GM21381 (cell line): ENCODE measurements around the gene MT1G.
"Not testable (repeated sequence)": the region's sequence is repeated elsewhere in the genome, so short reads cannot be mapped to it uniquely, and the experiment has no call there.

ENCODE experiments used
- ATAC-seq: cut with Tn5 transposase; IDR thresholded peaks from one replicate; pipeline ENCODE4 v1.9.1; 2021; ENCODE audit warnings: mild to moderate bottlenecking, moderate library complexity; ENCODE audit not compliant: unreplicated experiment

The MT1G gene

GRCh38 chr16:56637814-56638750, 29.8 kb downstream of the MT1G start, which contains the start of gene MT1A:
TSS of gene MT1A (plus strand) at chr16:56638666. CDS start at chr16:56638739, 73 bp downstream.
- ATAC-seq: no peak

GRCh38 chr16:56636616-56637413, 31.1 kb downstream of the MT1G start:
- ATAC-seq: no peak

GRCh38 chr16:56635441-56635967, 32.4 kb downstream of the MT1G start:
- ATAC-seq: no peak

- no peak for ATAC-seq
Observed at GRCh38 chr16:56634715-56635440, 33.0 kb downstream of the MT1G start.

GRCh38 chr16:56633535-56633934, 34.3 kb downstream of the MT1G start:
- no peak for ATAC-seq

GRCh38 chr16:56632848-56633365, 35.0 kb downstream of the MT1G start:
- no peak for ATAC-seq

GRCh38 chr16:56632156-56632847, 35.6 kb downstream of the MT1G start, which contains the start of gene MT1M:
TSS of gene MT1M (plus strand) at chr16:56632659. CDS start at chr16:56632732, 73 bp downstream.
- ATAC-seq: no peak

- no peak for ATAC-seq
Observed at GRCh38 chr16:56631832-56632155, 36.1 kb downstream of the MT1G start.

GRCh38 chr16:56631197-56631596, 36.7 kb downstream of the MT1G start:
- no peak for ATAC-seq

GRCh38 chr16:56630134-56630533, 37.7 kb downstream of the MT1G start:
- peak; percentile 64 for ATAC-seq

- ATAC-seq: no peak
Observed at GRCh38 chr16:56629531-56629930, 38.3 kb downstream of the MT1G start.

- ATAC-seq: no peak
Observed at GRCh38 chr16:56628486-56629350, 39.1 kb downstream of the MT1G start.

- no peak for ATAC-seq
Observed at GRCh38 chr16:56626685-56627084, 41.2 kb downstream of the MT1G start.

- peak; percentile 5 for ATAC-seq
Observed at GRCh38 chr16:56625943-56626654, 41.8 kb downstream of the MT1G start.

- ATAC-seq: peak; percentile 53
Observed at GRCh38 chr16:56625140-56625942, 42.5 kb downstream of the MT1G start, which contains the start of gene MT1E. TSS of gene MT1E (plus strand) at chr16:56625781. CDS start at chr16:56625852, 71 bp downstream.

GRCh38 chr16:56623637-56624036, 44.2 kb downstream of the MT1G start:
- no peak for ATAC-seq

- ATAC-seq: not testable (repeated sequence)
Observed at GRCh38 chr16:56623184-56623583, 44.7 kb downstream of the MT1G start.
